Superior temporal gyrus (tissue), 1 donor: Measurements from ENCODE around the gene ARL2.

Source experiments
- DNase-seq: peaks from one replicate; pipeline ENCODE4 v3.0.0-alpha.2; 2016; ENCODE audit errors: extremely low spot score

Gene ARL2

DNA sequence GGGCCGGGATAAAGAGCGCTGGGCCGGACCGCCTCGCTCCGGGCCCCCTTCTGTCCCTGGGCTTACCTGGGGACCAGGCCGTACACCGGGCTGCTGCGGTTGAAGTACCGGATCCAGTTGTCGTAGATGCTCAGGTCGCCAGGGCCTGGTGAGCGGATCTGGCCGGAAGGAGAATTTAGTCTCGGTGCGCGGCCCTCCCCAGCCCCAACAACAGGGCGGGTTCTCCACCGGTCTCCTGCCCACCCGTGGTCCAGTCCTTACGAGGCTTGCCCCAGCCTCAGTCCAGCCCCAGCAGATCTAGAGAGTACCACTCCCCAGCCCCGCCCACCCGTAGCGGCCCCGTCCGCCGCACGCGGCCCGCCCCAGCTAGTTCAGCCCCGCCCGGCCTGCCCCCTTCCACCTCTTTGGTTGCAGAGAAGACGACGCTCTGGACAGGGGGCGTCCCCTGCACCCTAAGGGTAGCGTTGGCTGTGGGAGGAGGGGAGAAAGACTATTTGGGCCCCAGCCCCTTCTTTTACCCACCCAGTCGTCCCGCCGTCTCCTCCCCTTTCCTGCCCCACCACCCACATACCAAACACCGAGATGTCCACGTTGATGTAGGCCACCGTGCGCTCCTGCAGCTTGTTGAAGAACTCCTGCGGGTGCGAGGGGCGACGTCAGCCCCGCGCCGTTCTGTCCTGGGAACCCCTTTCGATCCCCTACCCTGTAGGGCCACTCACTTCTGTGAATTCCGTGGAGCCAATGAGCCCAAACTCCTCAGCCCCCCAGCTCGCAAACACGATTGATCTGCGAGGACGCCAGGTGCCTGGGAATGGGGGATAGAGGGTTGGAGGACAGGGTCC, 33.8 kb downstream of the ARL2 start:
- no peak for DNase-seq

DNA sequence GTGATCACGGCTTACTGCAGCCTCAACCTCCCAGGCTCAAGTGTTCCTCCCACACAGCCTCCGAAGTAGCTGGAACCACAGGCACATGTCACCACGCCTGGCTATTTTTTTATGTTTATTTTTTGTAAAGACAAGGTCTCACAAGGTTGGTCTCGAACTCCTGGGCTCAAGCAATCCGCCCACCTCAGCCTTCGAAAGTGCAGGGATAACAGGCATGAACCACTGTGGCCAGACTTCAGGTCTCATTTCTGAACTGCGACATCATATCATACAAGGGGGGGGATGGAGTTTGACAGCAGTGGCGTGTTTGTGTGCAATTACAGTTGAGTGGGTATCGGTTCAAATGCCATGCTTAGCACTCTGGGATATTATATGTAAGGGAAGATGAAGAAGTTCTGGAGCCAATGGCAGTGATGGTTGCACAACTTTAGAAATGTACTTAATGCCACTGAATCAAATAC, 37.5 kb downstream of the ARL2 start:
- no peak for DNase-seq

DNA sequence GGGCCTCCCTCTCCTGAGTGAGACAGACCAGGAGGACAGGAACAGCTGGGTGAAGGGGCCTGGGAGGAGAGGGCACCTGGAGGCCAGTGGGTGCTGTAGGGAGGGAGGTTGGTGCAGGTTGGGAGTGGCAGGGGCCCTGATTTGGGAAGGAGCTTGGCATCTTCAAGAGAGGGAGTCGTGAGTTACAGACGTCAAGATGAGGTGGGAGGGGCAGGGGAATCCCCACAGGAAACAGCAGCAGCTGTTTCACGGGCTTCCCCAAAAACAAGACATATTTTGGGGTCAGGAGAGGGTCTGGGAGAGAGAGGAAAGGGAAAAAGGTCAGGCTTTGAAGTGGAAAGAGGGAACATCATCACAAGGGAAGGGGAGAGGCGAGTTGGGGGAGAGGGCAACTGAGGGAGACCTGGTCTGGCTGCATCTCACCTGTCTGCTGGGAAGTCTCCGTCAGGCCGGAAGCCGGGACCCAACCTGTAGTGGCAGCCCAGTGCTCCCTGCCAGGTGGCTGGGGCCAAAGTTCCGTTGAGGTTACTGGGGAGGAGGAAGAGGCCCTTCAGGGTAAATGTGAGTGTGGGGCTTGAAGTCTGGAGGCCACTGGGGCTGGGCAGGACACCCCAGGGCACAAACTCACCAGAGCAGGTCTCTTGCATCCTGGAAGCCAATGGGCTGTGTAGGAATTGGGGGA, 40.0 kb downstream of the ARL2 start:
- DNase-seq, result no peak

DNA sequence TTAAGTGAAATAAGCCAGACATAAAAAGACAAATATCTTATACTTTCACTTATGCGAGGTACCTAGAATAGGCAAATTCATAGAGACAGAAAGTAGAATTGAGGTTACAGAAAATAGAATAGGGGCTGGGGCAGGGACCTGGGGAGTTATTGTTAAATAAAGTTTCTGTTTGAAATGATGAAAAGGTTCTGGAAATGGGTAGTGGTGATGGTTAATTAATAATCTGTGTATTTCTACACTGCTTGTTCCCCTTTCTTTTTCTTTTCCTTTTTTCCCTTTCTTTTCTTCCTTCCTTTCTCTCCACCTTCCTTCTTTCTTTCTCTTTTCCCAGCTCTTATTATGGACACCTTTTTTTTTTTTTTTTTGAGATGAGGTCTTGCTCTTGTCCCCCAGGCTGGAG, 41.6 kb downstream of the ARL2 start:
- no peak for DNase-seq

DNA sequence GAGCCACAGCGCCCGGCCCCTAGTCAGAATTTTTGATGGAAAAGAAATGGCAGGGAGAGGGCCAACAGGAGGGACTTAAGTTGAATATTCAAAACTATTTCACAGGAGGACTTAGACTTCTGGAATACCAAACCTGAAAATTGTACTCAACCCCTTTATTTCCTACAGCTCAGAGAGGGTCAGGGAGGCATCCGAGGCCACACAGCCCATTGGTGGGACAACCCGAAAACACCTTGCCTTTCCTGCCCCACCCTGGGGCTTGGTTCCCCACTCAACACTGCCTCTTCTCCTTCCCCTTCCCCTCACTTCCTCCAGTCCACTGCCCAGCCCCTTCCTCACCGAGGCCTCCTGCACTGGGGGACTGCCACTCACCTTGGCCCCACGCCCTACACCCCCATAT, 43.0 kb downstream of the ARL2 start:
- no peak for DNase-seq

DNA sequence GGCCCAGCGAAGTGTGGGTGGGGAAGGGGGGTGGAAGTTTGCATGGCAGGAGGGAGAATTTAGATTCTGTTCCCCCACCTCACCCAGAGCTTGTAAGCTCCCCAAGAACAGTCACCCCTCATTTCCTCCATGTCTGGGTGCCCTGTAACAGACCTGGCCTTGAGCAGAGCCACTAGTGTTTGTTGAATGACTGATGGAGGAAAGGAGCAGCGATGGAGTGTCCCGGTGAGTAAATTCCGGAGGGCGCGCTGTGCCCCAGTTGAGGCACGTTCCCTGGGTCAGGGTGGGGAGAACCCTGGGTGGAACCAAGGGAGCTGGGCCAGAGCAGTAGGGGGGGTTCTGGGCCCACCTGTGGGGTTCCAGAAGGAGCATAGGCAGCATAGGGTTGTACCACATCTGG, 43.6 kb downstream of the ARL2 start:
- DNase-seq, result no peak

DNA sequence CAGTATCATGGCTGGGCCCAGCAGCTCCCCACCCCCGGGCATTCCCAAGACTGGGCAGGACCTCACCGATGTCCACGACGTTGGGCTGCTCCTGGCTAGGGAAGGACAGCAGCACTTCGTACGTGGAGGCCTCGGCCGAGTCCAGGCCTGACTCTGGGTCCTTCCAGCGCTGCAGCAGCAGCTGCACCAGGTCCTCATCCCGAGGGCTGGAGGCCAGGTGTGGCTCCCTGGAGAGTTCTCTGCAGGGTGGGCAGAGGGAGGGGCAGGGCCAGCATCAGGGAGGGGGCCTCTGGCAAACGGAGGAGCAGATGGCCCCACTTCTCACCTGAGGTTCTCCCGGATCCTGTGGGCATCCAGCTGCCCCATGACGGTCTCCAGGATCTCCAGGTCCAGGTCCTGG, 44.1 kb downstream of the ARL2 start:
- no peak for DNase-seq

DNA sequence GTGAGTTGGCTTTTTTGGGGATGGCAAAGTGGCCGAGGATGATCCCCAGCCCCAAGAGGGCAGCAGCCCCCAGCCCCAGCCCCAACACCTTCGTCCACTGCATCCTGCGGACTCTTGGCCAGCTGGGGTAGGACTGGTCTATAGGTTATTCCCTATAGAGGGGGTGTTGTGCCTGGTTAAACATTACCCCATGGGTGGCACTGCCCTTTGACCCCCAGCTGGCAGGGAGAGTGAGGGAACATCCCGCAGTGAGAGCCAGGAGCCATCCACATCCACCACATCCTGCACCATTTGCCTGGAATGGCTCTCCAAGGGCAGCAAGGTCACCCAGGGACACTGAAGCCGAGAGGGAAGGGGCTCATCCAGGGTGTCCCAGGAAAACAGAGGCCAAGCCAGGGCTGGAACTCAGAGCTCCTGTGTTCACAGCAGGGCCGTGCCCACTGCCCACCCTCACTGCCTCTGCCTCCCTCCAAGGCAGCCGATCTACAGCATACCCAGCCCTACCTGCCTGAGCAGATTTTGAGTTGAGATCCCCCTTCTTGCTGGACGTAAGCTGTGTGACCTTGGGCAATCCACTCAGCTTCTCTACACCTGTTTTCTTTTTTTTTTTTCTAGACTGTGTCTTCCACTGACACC, 44.6 kb downstream of the ARL2 start, which contains the start of gene NAALADL1:
Gene NAALADL1, minus strand, starts transcription at position 135 of the 636 bp plus-strand sequence. Its CDS starts 32 bp downstream, at position 103.
- DNase-seq, result no peak

DNA sequence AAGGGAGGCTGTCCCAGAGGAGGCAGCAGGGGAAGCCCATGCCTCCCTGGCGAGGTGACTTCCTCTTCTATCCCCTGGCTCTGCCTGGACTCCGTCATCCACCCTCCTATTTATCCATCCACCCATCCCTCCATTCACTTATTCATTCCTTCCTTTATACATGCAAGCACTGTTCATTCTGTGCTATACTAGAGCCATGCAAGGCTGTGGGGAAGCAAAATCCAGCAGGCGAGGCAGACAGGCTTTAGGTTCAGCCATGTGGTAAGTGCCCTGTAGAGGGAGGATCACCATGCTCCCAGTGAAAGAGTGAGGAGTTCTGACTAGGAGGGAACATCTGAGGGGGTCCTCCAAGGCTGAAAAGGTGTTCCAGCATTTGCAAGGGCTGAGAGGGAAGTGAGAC, 45.6 kb downstream of the ARL2 start:
- no peak for DNase-seq

DNA sequence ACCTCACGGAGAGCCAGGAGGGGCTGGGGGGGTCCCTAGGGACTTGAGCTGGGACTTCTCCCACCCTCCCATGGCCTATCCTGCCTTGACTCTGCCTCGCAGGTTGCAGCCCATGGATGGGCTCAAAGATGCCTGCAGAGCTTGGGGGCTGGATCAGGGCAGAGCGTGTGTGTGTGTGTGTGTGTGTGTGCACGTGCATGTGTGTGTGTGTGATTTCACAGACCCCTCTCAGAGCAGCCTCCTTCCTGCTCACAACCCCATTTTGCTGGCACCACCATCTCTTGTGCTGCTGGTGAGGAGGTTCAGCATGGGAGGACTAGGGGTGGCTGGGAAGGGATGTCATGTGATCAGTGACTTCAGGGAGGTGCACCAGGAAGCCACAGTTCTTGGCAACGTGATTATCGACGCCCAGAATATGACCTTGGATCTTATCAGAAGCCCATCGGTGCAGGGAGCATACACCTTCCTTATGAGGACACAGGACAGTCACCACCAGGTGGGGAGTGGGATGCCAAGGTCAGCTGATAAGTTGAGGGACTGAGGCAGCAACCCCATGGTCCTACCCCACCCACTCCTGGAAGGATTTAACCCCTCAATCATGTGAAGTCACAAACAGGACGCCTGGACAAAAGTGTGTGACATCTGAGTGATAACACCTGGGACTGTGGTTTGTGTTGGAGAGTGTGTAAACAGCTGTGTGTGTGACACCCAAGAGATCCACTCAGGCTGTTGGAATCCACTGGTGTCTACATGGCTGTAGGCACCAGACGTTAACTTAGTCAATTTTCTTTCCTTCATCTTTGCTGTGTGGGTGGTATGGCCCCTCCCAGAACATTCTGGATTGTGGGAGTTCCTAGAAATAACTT, 46.2 kb downstream of the ARL2 start:
- no peak for DNase-seq

DNA sequence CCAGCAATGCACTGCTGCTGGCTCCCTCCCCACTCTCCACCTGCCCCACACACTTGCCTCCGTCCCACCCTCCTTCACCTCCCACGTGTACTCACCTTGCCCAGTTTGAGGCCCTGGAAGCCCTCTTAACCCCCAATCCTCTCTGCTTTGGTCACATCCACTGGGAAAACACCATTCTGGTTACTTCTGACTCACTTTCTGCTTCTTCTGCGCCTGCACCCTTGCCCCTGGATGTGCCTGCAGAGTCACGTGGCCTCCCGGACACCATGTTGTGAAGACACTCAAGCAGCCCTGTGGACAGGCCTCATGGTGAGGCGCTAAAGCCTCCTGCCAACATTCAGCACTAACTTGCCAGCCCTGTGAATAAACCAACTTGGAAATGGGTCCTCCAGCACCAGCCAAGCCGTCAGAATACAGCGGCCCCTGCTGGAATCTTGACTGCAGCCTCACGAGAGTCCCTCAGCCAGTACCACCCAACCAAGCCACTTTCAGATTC, 47.0 kb downstream of the ARL2 start:
- no peak for DNase-seq

DNA sequence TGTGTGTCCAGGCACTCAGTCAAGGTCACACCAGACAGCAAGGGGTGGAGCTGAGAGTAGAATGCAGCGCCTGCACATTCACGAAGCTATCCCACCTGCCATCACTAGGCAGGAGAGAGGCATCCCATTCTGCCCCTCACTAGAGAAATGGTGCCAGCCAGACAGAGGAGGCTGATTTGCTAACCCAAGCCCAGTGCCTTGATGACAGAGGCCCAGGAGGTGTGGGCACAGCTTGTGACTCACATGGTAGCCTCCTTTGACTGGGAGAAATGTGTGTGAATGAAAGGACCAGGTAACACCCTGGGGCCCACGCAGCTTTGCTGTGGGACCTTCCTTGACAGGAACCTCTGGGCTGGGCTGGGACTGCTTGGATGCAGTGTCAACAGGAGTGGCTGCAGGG, 49.6 kb downstream of the ARL2 start:
- DNase-seq, result no peak

DNA sequence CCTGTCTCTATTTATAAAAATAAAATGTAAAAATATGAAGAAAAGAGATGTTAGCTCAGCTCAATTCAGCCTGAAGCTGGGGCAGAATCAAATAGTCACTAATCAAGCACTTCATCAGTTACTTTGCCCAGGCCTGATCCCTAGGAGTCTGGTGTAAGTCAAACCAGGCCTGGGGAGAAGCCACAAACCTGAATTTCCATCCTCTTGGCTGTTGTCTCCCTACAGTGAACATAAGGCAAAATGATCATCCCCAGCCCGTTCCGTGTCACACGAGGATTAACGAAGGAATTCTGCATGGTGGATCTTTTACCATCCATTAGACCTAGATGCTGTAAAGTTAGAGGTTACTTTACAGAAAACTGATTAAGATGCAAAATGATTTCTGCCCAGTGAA, 50.9 kb downstream of the ARL2 start:
- no peak for DNase-seq

DNA sequence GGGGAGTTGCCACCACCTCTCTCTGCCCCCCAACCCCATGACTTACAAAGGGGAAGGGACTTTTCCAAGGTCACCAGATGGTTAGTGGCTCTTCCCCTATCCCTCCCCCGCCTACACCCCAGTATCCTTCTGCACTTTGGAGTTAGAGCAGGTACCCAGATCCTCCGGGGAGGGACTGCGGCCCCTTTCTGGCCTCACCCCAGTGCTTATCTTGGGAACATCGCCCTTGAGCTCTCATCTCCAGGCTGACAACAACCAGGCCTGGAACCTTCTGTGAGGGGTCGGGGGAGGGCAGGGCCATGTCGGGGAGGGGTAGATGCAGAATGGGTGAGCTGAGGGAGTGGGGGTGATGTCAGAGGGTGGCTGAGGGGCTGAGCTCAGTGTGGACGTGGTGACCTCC, 51.9 kb downstream of the ARL2 start:
- no peak for DNase-seq

DNA sequence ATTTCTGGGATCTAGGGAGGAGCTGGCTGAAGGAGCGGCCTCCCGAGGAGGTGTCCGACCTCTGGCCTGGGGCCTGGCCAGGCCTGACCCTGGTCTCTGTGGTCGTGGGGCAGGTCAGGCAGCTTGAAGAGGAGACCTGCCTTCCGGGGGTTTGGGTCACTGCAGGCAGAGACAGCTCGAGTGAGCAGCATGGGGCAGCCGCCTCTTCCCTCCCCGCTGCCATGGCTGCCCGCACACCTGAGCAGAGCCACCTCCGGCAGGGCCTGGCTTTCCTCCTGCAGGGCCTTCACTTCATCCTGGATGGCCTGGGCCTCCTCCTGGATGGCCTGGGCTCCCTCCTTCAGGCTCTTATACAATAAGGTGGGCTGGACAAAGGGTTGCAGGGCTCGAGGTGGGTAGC, 52.4 kb downstream of the ARL2 start:
- no peak for DNase-seq

DNA sequence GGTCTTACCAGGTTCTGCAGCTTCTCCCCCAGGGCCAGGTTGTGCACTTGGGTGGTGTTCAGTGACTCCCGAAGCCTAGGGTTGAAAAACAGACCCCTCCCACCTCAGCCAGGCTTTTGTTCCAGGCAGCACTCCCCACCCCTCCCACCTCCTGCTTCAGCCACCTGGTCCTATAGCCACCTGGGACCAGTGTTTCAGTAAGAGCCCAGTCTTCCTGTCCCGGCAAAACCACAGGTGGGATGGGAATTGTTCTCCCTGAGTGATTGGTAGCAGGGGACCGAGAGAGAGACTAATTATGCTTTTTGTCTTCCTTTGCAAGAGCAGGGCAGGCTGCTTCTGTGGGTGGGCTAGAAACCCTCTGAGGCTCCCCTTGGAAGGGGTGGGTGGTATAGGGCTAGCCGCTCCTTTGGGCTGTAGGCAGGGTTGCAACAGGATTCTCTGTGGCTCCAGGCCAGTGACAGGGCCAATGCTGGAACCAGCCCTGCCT, 52.9 kb downstream of the ARL2 start:
- no peak for DNase-seq

DNA sequence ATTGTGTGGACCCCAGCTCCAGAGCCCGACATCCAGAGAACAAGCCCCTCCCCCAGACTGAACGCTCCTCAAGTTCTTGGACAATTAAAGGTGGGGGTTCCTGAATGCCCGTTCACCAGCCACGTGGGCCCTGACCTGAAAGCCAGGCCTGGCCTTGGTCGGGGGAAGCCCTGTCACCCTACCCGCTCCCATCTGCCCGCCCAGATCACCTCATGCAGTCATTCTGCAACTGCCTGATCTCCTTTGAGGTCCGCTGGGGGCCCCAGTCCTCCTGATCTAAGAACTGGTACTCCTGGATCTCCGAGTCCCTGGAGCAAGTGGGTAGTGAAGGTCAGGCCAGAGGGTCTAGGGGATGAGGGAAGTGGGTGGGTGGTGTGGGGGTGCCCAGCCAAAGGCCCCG, 53.5 kb downstream of the ARL2 start:
- no peak for DNase-seq

DNA sequence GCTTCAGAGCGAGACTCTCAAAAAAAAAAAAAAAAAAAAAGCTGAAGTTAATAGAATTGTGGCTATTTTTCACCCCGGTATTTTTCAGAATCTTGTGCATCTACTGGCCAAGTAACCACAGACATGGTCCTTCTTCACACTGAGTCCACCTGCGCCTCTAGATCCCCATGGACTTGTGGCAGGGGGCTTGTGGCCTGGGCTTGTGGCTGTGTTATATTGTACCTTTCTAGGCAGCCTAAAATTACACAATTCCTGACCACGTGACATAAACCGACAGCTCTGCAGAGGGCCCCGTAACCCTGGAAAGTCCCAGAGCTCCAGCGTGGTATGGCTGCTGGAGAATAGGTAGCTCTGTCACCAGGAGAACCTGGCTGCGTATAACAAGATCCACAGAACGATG, 55.3 kb downstream of the ARL2 start:
- no peak for DNase-seq
